ENCODE measurements around the gene TMUB2.

TMUB2 gene

DNA sequence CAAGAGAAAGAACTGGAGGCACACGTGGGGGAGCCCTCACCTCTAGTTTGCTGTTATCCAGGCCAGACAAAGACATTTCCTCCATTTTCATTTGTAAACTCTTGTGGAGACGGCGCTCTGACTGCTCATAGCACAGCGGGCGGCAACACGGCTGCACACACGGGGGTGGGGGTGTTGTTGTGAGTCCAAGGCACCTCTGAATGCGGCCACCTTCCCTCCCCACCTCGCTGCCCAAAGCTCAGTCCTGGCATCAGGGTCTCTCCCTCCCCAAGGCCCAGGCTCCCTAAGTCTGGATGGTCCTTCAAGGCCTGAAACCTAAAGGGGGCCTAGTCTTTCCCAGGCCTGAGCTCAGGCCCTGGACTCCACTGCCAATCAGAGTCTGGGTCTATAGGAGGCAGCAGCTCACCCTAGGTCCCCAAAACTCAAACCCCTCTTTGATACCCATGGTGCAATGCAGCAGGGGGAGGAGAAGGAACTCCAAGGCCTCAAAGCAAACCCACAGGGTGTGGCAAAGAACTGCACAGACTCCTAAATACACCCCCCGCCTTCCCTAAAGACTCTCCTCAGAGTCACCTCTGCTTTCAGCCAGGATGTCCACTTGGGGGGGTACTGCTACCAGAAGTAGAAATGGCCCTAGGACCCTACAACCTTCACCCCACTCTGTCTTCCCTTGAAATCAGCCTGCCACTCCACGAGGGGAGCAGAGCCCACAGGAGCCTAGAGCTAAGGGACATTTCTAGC, 11.4 kb downstream of the TMUB2 start:
- peak overlapping the region; percentile 72 for H3K9ac ChIP-seq
- no peaks in the 10 kb centered on the region for H3K36me3 ChIP-seq (ENCODE audit: control insufficient read depth, insufficient read depth, low read length)
- H3K27ac ChIP-seq = peak overlapping the region; percentile 82
- H3K4me1 ChIP-seq = peaks cover 5% of the 10 kb centered on the region
- peak overlapping the region; percentile 69 for H3K4me3 ChIP-seq (ENCODE audit: low read depth, low read length)
- H2AFZ ChIP-seq = peak overlapping the region; percentile 39
- H3K27me3 ChIP-seq (ENCODE audit: control insufficient read depth, insufficient read depth, low read length) = no peaks in the 10 kb centered on the region
- H3K4me2 ChIP-seq (ENCODE audit: low read length) = peak overlapping the region; percentile 89
- no peaks in the 10 kb centered on the region for H3K79me2 ChIP-seq
- TF ChIP-seq CTCF (IDR thresholded peaks at IDR 0.05) = no peak
- H3K9me3 ChIP-seq (ENCODE audit: control insufficient read depth, low read length) = no peaks in the 10 kb centered on the region

- H2AFZ ChIP-seq = peak overlapping the region; percentile 39
- peak overlapping the region; percentile 82 for H3K27ac ChIP-seq
- H3K4me1 ChIP-seq = peaks cover 11% of the 10 kb centered on the region
- no peaks in the 10 kb centered on the region for H3K79me2 ChIP-seq
- H3K4me3 ChIP-seq (ENCODE audit: low read depth, low read length) = peak overlapping the region; percentile 69
- H3K9me3 ChIP-seq (ENCODE audit: control insufficient read depth, low read length) = no peaks in the 10 kb centered on the region
- no peaks in the 10 kb centered on the region for H3K27me3 ChIP-seq (ENCODE audit: control insufficient read depth, insufficient read depth, low read length)
- peak overlapping the region; percentile 72 for H3K9ac ChIP-seq
- peak overlapping the region; percentile 89 for H3K4me2 ChIP-seq (ENCODE audit: low read length)
- no peak for TF ChIP-seq CTCF (IDR thresholded peaks at IDR 0.05)
- no peaks in the 10 kb centered on the region for H3K36me3 ChIP-seq (ENCODE audit: control insufficient read depth, insufficient read depth, low read length)
Observed at GRCh38 chr17:44198721-44199552, 12.2 kb downstream of the TMUB2 start.

DNA sequence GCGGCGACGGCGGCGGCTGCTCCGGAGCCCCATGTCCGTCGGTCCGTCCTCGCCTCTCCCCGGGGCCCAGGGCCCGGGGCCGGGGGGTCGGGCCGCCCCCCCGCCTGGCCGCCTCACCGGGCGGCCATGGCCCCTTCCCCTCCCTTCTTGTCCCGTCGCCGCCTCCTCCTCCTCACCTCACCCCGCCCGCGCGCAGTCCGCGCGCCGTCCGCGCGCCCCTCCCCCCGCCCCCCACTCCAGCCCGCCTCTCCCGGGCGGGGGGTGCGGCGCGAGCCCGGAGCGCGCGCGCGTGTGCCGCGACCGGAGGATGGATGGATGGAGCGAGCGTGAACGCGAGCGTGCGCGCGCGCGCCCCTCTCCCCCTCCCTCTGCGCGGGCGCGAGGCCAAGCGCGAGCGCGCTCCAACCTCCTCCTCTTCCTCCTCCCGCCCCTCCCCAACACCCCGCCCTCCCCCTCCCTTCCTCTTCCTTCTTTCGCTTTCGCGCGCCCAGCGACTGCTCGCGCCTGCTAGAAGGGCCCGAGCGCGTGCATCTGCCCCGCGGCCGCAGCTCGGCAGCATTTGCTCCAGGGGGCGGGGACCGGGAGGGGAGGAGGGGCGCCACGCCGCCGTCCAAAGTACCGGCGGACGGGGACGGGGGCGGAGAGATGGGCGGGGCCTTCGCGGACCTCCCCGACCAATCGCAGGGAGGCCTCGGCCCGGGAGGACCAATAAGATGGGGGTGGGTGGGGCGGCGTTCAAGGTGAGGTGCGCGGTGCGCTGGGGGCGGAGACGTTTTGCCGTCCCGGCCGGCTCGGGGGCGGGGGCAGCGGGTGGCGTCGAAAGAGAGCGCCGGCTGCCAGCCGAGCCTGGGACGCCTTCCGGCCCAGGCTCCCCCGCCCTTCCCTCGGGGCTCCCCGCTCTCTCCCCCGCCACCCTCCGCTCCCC, 13.0 kb downstream of the TMUB2 start, which contains the start of gene ATXN7L3:
Gene ATXN7L3, minus strand, starts transcription at position 332 of the 925 bp plus-strand sequence. CDS start 1,814 bp downstream, outside the sequence.
- Histone ChIP-seq H3K27ac (peak within 1 kb of the TSS; percentile 90), H3K27me3 (ENCODE audit: control insufficient read depth, insufficient read depth, low read length) (no peaks in the 10 kb centered on the region), H3K79me2 (no peaks in the 10 kb centered on the region), H3K4me1 (peaks cover 11% of the 10 kb centered on the region), H3K4me2 (ENCODE audit: low read length) (peak within 1 kb of the TSS; percentile 99), H3K9ac (peak within 1 kb of the TSS; percentile 94), H3K9me3 (ENCODE audit: control insufficient read depth, low read length) (no peaks in the 10 kb centered on the region), H2AFZ (peak within 1 kb of the TSS; percentile 98), H3K4me3 (ENCODE audit: low read depth, low read length) (peak within 1 kb of the TSS; percentile 85), H3K36me3 (ENCODE audit: control insufficient read depth, insufficient read depth, low read length) (no peaks in the 10 kb centered on the region)
- no peak for TF ChIP-seq CTCF (IDR thresholded peaks at IDR 0.05)

- H3K36me3 ChIP-seq (ENCODE audit: control insufficient read depth, insufficient read depth, low read length) = no peaks in the 10 kb centered on the region
- H2AFZ ChIP-seq = peak overlapping the region; percentile 98
- H3K4me2 ChIP-seq (ENCODE audit: low read length) = peak overlapping the region; percentile 99
- peak overlapping the region; percentile 85 for H3K4me3 ChIP-seq (ENCODE audit: low read depth, low read length)
- H3K27ac ChIP-seq = peak overlapping the region; percentile 90
- no peaks in the 10 kb centered on the region for H3K79me2 ChIP-seq
- peak overlapping the region; percentile 94 for H3K9ac ChIP-seq
- peaks cover 11% of the 10 kb centered on the region for H3K4me1 ChIP-seq
- H3K9me3 ChIP-seq (ENCODE audit: control insufficient read depth, low read length) = no peaks in the 10 kb centered on the region
- TF ChIP-seq CTCF (IDR thresholded peaks at IDR 0.05) = no peak
- no peaks in the 10 kb centered on the region for H3K27me3 ChIP-seq (ENCODE audit: control insufficient read depth, insufficient read depth, low read length)
Observed at GRCh38 chr17:44200478-44201155, 13.8 kb downstream of the TMUB2 start.

Data from parathyroid adenoma (tissue), 2 donors.